ENCODE data around the gene RHOC.
"Not testable (repeated sequence)": the region's sequence is repeated elsewhere in the genome, so short reads cannot be mapped to it uniquely, and the experiment has no call there.

RHOC gene

GRCh38 chr1:112722601-112723510, 15.9 kb upstream of the RHOC start:
- ATAC-seq, result peak; percentile 46
- peaks cover 31% of the 10 kb centered on the region for H3K4me1 Mint-ChIP-seq
- peak overlapping the region; percentile 24 to 86 for H3K27ac Mint-ChIP-seq
- DNase-seq, result no peak
- peak overlapping the region; percentile 14 to 67 for H3K4me3 Mint-ChIP-seq
- H3K9me3 Mint-ChIP-seq, result no peaks in the 10 kb centered on the region
- peaks cover 53% of the 10 kb centered on the region for H3K27me3 Mint-ChIP-seq

GRCh38 chr1:112721966-112722524, 15.1 kb upstream of the RHOC start:
- Mint-ChIP-seq H3K27ac (no peak overlapping the region), H3K4me1 (peaks cover 36% of the 10 kb centered on the region), H3K4me3 (no peak overlapping the region), H3K27me3 (peaks cover 57% of the 10 kb centered on the region), H3K9me3 (no peaks in the 10 kb centered on the region)
- ATAC-seq, result no peak
- no peak for DNase-seq

- peaks cover 43% of the 10 kb centered on the region for H3K4me1 Mint-ChIP-seq
- DNase-seq, H3K9me3 Mint-ChIP-seq, H3K27ac Mint-ChIP-seq, ATAC-seq, H3K4me3 Mint-ChIP-seq: not testable (repeated sequence)
- H3K27me3 Mint-ChIP-seq, result peaks cover 59% of the 10 kb centered on the region
These were observed 14.4 kb upstream of the RHOC start for GRCh38 chr1:112721294-112721693.

GRCh38 chr1:112720800-112721199, 13.9 kb upstream of the RHOC start:
- no peak overlapping the region for H3K27ac Mint-ChIP-seq
- H3K4me1 Mint-ChIP-seq, result peaks cover 48% of the 10 kb centered on the region
- ATAC-seq (no peak), DNase-seq (no peak)
- no peaks in the 10 kb centered on the region for H3K9me3 Mint-ChIP-seq
- peaks cover 59% of the 10 kb centered on the region for H3K27me3 Mint-ChIP-seq
- no peak overlapping the region for H3K4me3 Mint-ChIP-seq

DNA sequence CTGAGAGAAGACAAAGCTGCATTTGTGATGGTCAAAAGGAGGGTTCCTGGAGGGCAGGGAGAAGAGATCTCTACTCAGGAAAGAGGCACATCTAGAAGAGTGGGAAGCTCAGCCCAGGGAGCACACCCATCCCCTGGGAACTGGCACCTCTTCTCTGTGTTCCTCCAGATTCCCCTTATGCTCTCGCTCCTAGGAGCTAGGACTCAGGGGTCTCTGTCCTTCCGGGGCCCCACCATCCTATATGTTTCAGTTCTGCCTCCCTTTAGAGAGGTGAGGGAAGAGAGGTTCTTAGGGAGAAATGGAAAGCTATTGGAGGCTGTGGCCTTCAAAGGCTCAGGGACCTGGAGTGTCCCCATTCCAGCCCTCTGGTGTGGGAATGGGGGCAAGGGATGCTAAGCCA, 12.8 kb upstream of the RHOC start:
- no peak for ATAC-seq
- no peak for DNase-seq
- no peak overlapping the region for H3K27ac Mint-ChIP-seq
- H3K9me3 Mint-ChIP-seq, result no peaks in the 10 kb centered on the region
- H3K4me1 Mint-ChIP-seq, result peaks cover 54% of the 10 kb centered on the region
- peaks cover 59% of the 10 kb centered on the region for H3K27me3 Mint-ChIP-seq
- no peak overlapping the region for H3K4me3 Mint-ChIP-seq

GRCh38 chr1:112718691-112719418, 11.9 kb upstream of the RHOC start:
- H3K4me3 Mint-ChIP-seq, result peak overlapping the region; percentile 55 to 78
- H3K27me3 Mint-ChIP-seq, result peaks cover 68% of the 10 kb centered on the region
- no peak overlapping the region for H3K27ac Mint-ChIP-seq
- H3K9me3 Mint-ChIP-seq, result no peaks in the 10 kb centered on the region
- H3K4me1 Mint-ChIP-seq, result peaks cover 62% of the 10 kb centered on the region
- DNase-seq (peak; percentile 72 to 77), ATAC-seq (peak; percentile 43)

DNA sequence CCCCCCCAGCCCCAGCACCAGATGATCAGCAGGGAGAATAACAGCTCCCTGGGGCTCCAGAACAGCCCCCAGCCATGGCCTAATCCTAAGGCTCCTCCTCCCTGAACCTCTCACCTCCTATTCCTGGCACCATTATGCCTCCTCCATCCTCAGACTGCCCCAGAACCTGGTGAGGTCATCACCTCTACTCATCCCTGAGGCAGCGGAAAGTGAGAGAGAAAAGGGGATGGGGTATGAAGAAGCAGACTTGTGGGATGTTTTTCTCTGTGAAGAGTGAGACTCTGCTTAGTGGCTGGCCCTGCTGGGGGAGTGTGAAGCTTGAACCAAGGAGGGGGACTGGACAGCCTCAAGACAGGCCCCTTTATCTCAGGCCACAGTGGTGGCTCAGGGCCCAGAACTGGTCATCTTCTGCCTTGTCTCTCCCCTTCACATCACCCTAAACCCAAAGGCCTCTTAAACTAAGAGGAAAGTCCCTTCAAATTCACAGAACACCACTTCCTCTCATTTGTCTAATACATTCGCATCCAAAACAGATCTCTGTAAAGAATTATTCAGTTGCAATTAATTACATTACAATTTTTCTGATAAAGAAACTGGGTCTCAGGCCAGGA, 10.4 kb upstream of the RHOC start:
- no peak overlapping the region for H3K27ac Mint-ChIP-seq
- H3K4me1 Mint-ChIP-seq, result peaks cover 55% of the 10 kb centered on the region
- DNase-seq (no peak), ATAC-seq (no peak)
- H3K4me3 Mint-ChIP-seq, result no peak overlapping the region
- H3K9me3 Mint-ChIP-seq, result no peaks in the 10 kb centered on the region
- peaks cover 68% of the 10 kb centered on the region for H3K27me3 Mint-ChIP-seq

- Mint-ChIP-seq H3K4me1 (peaks cover 54% of the 10 kb centered on the region), H3K9me3 (no peaks in the 10 kb centered on the region), H3K27me3 (peaks cover 63% of the 10 kb centered on the region), H3K4me3 (peak overlapping the region; percentile 89 to 96), H3K27ac (peak overlapping the region; percentile 50 to 68)
- peak; percentile 39 for ATAC-seq
- peak; percentile 70 to 73 for DNase-seq
These were observed 9.3 kb upstream of the RHOC start for GRCh38 chr1:112716133-112716720.

DNA sequence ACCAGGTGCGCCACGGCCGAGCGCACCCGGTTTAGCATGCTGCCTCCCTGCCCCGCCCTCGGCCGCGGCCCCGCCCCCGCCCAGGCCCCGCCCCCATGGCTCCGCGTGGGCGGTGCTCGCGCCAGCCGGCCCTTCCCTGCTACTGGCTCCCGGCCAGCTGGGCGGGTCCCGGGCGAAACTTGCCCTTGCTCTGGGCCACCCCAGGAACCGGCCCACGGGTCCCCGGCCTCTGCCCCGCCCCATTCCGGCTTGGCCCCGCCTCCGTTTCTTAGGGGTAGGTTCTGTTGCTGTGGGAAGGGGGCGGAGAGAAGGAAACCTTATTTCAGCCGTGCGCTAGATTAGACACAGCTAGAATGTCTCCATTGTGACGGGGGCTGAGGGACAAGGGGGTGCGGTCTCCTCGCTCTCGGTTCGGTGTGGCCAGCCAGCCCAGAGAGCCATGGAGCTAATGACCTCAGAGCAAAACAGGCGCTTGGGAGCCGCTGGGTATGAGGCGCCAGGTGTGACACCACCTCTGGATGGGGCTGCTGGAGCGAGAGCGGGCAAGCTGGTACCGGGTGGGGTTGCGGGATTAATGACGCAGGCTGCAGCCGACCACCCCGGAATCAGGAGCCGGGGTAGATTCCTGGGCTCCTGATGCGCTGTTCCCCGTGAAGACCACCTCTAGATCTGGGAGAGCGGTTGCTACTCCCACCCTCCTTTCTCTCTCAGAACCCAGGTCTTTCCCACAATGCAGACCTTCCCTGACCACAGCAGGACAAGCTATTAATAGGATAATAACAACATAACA, 8.5 kb upstream of the RHOC start, which contains the start of gene PPM1J:
TSS of gene PPM1J (minus strand) at position 69 of the 790 bp plus-strand sequence. CDS start at position 38, 31 bp downstream.
- DNase-seq, result peak; percentile 98
- H3K4me3 Mint-ChIP-seq, result peak within 1 kb of the TSS; percentile 89 to 96
- H3K4me1 Mint-ChIP-seq, result peaks cover 56% of the 10 kb centered on the region
- peaks cover 59% of the 10 kb centered on the region for H3K27me3 Mint-ChIP-seq
- H3K9me3 Mint-ChIP-seq, result no peaks in the 10 kb centered on the region
- H3K27ac Mint-ChIP-seq, result peak within 1 kb of the TSS; percentile 50 to 68
- peak; percentile 84 for ATAC-seq

DNA sequence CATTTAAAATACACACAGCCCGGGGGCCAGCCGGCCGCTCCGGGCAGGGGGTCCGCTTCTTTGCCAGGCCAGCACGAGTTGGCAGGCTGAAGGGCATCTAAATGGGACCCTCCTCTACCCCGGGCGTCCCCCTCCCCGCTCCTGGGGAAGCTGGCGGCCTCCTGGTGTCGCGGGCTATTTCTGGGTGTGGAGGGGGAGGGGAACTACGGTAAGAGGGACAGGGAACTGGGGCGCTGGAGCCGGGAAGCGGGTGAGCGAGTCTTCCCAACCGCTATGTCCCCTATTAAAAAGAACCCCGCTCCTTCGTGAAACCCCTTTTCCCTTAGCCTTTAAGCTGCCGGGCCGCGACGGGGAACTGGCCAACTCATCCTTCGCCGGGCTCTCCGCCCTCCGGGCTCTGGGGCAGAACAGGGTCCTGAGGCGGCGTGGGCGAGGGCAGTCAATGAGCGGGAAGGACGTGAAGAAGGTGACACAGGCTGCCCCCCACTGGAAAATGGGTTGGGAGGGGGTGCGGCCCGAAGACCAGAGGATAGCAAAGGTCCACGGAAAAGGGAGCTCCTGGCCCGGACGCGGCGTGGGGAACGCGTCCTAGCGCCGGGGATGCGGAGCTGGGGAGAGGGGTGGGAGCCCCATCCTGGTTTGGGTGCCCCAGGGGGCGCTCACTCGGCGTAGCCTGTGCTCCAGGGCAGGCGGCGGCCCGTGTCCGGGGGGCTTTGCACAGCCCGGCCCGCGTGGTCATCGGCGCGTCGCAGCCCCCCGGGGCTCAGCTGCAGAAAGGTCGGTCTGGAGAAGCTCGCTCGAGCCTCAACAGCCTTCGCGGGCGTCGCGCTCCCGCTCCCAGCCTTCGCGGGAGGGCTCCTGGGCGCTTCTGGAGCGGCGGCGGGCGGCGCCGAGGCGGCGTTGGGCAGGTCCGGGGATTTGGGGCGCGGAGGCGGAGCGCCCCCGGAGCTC, 7.7 kb upstream of the RHOC start:
- Mint-ChIP-seq H3K4me3 (peak overlapping the region; percentile 84 to 90), H3K27me3 (peaks cover 51% of the 10 kb centered on the region), H3K9me3 (no peaks in the 10 kb centered on the region), H3K4me1 (peaks cover 64% of the 10 kb centered on the region), H3K27ac (no peak overlapping the region)
- peak in 1 of 2 donors; percentile 42 for DNase-seq
- peak; percentile 25 for ATAC-seq

GRCh38 chr1:112713466-112714312, 6.8 kb upstream of the RHOC start:
- H3K27ac Mint-ChIP-seq, result no peak overlapping the region
- H3K27me3 Mint-ChIP-seq, result peaks cover 47% of the 10 kb centered on the region
- no peaks in the 10 kb centered on the region for H3K9me3 Mint-ChIP-seq
- DNase-seq, result no peak
- no peak for ATAC-seq
- peaks cover 64% of the 10 kb centered on the region for H3K4me1 Mint-ChIP-seq
- H3K4me3 Mint-ChIP-seq, result peak overlapping the region; percentile 84 to 90

DNA sequence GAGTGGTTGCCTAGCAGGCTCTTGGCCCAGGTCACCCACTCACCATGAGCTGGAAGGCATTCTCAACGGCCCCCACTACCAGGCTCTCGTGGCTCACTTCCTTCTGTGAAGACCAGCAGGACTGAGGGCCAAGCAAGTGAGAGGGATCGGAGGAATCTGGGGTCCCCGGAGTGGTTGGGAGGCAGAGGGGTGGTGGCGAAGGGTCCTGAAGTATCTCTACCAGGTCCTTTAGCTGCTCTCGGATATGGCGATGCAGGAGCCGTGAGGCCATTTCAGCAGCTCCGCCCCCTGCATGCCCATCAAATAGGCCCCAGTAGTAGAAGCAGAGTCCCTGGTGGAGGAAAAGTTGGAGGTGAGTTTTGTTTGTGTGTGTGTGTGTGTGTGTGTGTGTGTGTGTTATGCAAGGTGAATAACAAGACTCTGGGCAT, 5.8 kb upstream of the RHOC start:
- H3K4me3 Mint-ChIP-seq, result no peak overlapping the region
- no peak overlapping the region for H3K27ac Mint-ChIP-seq
- ATAC-seq (no peak), DNase-seq (no peak)
- H3K9me3 Mint-ChIP-seq, result no peaks in the 10 kb centered on the region
- H3K4me1 Mint-ChIP-seq, result peaks cover 62% of the 10 kb centered on the region
- H3K27me3 Mint-ChIP-seq, result peaks cover 52% of the 10 kb centered on the region

GRCh38 chr1:112712191-112712590, 5.3 kb upstream of the RHOC start:
- no peak overlapping the region for H3K27ac Mint-ChIP-seq
- no peaks in the 10 kb centered on the region for H3K9me3 Mint-ChIP-seq
- no peak overlapping the region for H3K4me3 Mint-ChIP-seq
- no peak for ATAC-seq
- DNase-seq, result no peak
- H3K27me3 Mint-ChIP-seq, result peaks cover 54% of the 10 kb centered on the region
- peaks cover 64% of the 10 kb centered on the region for H3K4me1 Mint-ChIP-seq
